Measurements from ENCODE around the gene PRIMA1. TPM values are rescaled to one million over a fixed set of nuclear protein-coding genes. Genes with fewer than 3 reads are reported as not detected.

The PRIMA1 gene
- total RNA-seq, 4 donors from 2014 or later, result 1.0 to 5.0 (median 1.3) TPM

GRCh38 chr14:93803408-93804318 lies 15.4 kb upstream of the PRIMA1 start:
- no peaks in the 10 kb centered on the region for H3K9me3 ChIP-seq
- 76 to 82% methylated on average over 11 to 14 of the region's 15 CpGs for WGBS, 2 donors
- no peak for DNase-seq
- no peak for TF ChIP-seq CTCF (IDR thresholded peaks at IDR 0.05)
- TF ChIP-seq POLR2A (IDR thresholded peaks at IDR 0.05), result no peak
- peak overlapping the region in 3 of 4 donors; percentile 27 to 84 (median 52) for H3K27ac ChIP-seq
- H3K4me1 ChIP-seq, result peaks cover 0 to 20% (median 2%) of the 10 kb centered on the region in 3 donors
- intact Hi-C loops (cut with DNase I), result no loop called here
- H3K4me3 ChIP-seq, result no peak overlapping the region
- peaks cover 0 to 2% (median 0%) of the 10 kb centered on the region in 4 donors for H3K27me3 ChIP-seq
- no peaks in the 10 kb centered on the region for H3K36me3 ChIP-seq

- TF ChIP-seq CTCF (IDR thresholded peaks at IDR 0.05) (no peak), POLR2A (IDR thresholded peaks at IDR 0.05) (no peak)
- H3K4me1 ChIP-seq, result peaks cover 0 to 39% (median 7%) of the 10 kb centered on the region in 3 donors
- 49 to 58% methylated on average over 5 to 8 of the region's 8 CpGs for WGBS, 2 donors
- intact Hi-C loops (cut with DNase I), result no loop called here
- H3K4me3 ChIP-seq, result no peak overlapping the region
- peak overlapping the region in 3 of 4 donors; percentile 56 to 83 (median 73) for H3K27ac ChIP-seq
- DNase-seq, result no peak
- H3K9me3 ChIP-seq, result no peaks in the 10 kb centered on the region
- H3K27me3 ChIP-seq, result peaks cover 0 to 13% (median 0%) of the 10 kb centered on the region in 4 donors
- H3K36me3 ChIP-seq, result no peaks in the 10 kb centered on the region
Observed at GRCh38 chr14:93799989-93800921, 12.0 kb upstream of the PRIMA1 start.

- Histone ChIP-seq H3K27ac (peak overlapping the region in 3 of 4 donors; percentile 56 to 83 (median 73)), H3K9me3 (no peaks in the 10 kb centered on the region), H3K4me3 (no peak overlapping the region), H3K4me1 (peaks cover 0 to 39% (median 7%) of the 10 kb centered on the region in 3 donors), H3K27me3 (peaks cover 0 to 13% (median 0%) of the 10 kb centered on the region in 4 donors), H3K36me3 (no peaks in the 10 kb centered on the region)
- DNase-seq, result no peak
- intact Hi-C loops (cut with DNase I), result no loop called here
- WGBS, 2 donors, result 58 to 79% methylated on average over 4 of the region's 4 CpGs
- TF ChIP-seq CTCF (IDR thresholded peaks at IDR 0.05) (no peak), POLR2A (IDR thresholded peaks at IDR 0.05) (no peak)
Observed at GRCh38 chr14:93799617-93799988, 11.3 kb upstream of the PRIMA1 start.

- intact Hi-C loops (cut with DNase I), result no loop called here
- TF ChIP-seq CTCF (IDR thresholded peaks at IDR 0.05) (no peak), POLR2A (IDR thresholded peaks at IDR 0.05) (no peak)
- 48 to 71% methylated on average over 5 to 10 of the region's 12 CpGs for WGBS, 2 donors
- Histone ChIP-seq H3K4me1 (peaks cover 0 to 42% (median 7%) of the 10 kb centered on the region in 3 donors), H3K4me3 (no peak overlapping the region), H3K27me3 (peaks cover 0 to 21% (median 0%) of the 10 kb centered on the region in 4 donors), H3K9me3 (no peaks in the 10 kb centered on the region), H3K27ac (peak overlapping the region in 3 of 4 donors; percentile 29 to 46 (median 36)), H3K36me3 (no peaks in the 10 kb centered on the region)
- no peak for DNase-seq
Observed at GRCh38 chr14:93797536-93797935, 9.3 kb upstream of the PRIMA1 start.

Measured in esophagus squamous epithelium (tissue), 5 donors.